HG03432 (cell line): ENCODE data around the gene CENPS.
"Not testable (repeated sequence)": the region's sequence is repeated elsewhere in the genome, so short reads cannot be mapped to it uniquely, and the experiment has no call there.

ENCODE experiments used
- ATAC-seq: cut with Tn5 transposase; IDR thresholded peaks from one replicate; pipeline ENCODE4 v1.9.1; 2021; ENCODE audit warnings: mild to moderate bottlenecking, moderate library complexity; ENCODE audit not compliant: unreplicated experiment

The CENPS gene

GRCh38 chr1:10430216-10431069 lies at the start of gene CENPS:
TSS of gene CENPS (plus strand) at chr1:10430433. CDS start at chr1:10430518, 85 bp downstream.
- peak; percentile 87 for ATAC-seq

GRCh38 chr1:10380594-10381275 lies 49.5 kb upstream of the CENPS start:
- ATAC-seq = no peak

DNA sequence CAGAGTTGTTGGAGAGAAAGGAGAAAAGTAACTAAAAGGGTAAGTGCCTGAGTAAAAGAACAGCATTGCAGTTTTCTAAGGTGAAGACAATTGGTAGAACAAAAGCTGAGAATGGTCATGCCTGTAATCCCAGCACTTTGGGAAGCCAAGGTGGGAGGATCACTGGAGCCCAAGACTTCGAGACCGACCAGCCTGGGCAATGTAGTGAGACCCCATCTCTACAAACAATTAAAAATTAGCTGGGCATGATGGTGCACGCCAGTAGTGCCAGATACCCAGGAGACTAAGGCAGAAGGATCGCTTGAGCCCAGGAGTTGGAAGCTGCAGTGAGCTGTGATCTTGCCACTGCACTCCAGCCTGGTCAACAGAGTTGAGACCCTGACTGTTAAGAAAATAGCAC lies 46.6 kb upstream of the CENPS start:
- no peak for ATAC-seq

- no peak for ATAC-seq
These were observed 46.0 kb upstream of the CENPS start for GRCh38 chr1:10384219-10384618.

GRCh38 chr1:10386761-10387676 lies 43.2 kb upstream of the CENPS start:
- no peak for ATAC-seq

DNA sequence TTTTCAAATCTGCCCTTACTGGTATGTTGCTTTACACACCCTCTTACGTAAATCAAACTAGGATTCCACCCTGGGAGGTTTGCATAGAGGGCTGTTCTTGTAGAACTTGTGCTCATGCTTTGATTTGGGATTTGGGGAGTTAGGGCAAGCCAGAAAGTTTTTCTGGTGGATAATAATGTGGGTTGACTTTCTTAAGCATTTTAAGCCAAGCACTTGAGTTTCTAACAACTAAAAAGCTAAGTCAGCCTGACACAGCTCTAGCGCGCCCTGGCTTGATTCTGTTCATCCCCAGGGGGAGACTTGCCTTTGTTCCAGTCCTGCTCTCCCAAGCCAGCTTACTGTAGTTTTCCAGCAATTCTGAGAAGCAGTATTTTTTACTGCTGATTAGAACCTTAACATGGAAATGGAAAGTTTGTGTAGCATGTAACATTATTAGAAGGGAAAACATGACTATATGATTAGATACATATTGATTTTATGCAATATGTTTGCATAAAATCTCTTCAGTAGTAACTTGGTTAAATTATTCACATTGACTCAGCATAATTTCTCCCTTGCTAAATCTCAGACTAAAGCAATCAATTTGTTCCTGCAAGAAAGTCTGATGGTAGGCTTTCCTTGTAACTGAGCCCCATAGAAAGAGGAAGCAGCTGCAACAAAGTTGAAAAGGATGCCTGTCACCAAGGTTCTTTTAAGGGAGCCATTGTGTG lies 42.4 kb upstream of the CENPS start:
- no peak for ATAC-seq

GRCh38 chr1:10388387-10388715 lies 41.9 kb upstream of the CENPS start:
- no peak for ATAC-seq

DNA sequence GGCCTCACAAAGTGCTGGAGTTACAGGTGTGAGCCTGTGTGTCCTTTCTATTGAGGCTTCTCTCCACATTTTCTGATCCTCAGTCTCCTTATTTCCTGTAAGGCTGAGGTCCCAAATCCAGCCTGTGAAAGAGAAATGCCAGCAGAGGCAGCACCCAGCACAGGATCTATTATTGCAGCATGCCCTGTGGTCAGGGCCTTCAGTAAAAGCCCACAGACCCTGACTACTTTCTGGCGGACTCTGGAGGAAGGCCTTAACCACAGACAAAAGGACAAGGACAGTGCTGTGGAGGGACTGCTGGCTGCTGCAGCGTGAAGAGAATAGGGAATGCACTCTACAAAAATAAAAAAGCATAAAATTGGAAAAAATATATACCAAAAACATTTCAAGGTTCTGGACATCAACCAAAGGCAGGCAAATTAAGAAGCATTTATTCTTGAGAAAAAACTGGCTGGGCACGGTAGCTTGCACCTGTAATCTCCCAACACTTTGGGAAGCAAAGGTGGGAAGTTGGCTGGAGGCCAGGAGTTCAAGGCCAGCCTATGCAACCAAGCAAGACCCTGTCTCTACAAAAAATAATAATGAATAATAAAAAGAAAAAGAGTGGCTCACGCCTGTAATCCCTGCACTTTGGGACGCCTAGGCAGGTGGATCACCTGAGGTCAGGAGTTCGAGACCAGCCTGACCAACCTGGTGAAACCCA lies 40.8 kb upstream of the CENPS start:
- ATAC-seq = no peak

- no peak for ATAC-seq
These were observed 33.4 kb upstream of the CENPS start for GRCh38 chr1:10396870-10397269.

DNA sequence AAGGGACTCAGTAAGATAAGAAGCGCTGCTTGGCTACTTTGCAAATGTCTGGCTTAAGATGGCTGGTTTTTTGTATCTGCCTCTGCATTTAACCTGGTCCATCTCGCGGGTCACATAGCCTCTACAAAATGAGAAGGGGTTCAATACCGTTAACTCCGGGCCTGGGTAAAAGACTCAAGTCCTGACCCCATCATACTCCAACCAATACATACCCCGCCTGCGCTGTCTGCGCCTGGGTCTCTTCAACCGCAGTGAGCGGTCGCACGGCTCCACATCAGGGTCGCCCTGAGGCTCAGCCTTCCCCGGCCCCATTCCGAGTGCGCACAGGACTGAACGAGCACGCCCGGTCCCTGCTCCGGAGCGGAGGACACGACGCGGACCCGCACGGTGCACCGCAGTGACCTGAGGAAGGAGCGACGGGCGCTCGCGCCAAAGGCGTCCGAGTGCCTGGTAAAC lies 31.9 kb upstream of the CENPS start:
- ATAC-seq = no peak

DNA sequence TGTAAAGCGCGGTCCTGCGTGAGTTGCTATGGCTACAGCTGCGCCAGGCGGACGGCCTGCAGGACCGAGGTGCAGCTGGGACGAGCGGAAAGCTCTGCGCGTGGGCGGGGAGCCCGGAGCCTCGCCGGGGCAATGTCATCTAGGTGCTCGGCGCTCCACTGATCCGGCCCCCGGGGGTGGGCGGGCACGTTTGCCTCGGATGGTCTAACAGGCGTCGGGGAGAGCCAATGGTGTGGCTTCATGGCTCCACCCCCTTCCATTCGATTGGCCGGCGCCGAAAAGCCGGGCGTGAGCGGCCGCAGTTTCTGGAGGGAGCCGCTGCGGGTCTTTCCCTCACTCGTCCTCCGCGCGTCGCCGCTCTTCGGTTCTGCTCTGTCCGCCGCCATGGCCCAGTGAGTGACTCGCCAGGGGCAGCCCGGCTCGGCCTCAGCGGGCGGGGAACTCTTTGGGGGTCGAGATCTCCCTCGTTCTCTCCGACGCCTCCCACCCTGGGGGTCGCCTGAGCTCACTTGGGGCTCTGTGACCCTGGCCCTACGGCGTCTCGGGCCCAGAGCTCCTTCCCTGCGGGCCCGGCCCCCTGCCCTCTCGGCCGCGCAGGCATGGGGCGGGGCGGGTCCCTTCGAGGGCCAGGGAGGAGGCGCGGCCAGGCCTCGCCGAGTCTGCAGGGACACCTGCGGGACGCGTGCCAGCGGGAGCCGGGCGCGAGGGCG lies 31.3 kb upstream of the CENPS start, which contains the start of gene PGD:
PGD (plus strand) TSS at position 331 of the 710 bp plus-strand sequence; CDS start at position 385, 54 bp downstream.
- ATAC-seq = peak; percentile 95

GRCh38 chr1:10399444-10399941 lies 30.7 kb upstream of the CENPS start:
- no peak for ATAC-seq

GRCh38 chr1:10400013-10400412 lies 30.2 kb upstream of the CENPS start:
- ATAC-seq = no peak

DNA sequence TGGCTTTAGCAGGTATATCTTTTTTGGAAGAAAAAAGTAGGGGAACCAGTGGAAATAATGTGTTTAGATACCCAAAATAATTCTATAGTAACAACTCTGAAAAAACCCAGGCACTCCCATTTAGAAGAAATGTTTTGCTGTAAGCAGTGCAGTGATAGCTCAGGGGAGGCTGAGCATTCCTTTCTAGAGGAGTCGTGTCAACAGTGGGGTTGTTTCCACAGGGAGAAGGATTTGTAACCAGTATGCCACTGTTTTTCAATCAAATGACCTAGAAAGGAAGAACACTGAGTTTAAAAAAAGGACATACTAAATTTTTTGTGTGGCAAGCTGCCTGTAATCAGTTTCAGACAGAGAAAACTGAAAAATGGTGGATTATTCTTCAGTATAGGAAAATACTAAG lies 29.0 kb upstream of the CENPS start:
- ATAC-seq = no peak

DNA sequence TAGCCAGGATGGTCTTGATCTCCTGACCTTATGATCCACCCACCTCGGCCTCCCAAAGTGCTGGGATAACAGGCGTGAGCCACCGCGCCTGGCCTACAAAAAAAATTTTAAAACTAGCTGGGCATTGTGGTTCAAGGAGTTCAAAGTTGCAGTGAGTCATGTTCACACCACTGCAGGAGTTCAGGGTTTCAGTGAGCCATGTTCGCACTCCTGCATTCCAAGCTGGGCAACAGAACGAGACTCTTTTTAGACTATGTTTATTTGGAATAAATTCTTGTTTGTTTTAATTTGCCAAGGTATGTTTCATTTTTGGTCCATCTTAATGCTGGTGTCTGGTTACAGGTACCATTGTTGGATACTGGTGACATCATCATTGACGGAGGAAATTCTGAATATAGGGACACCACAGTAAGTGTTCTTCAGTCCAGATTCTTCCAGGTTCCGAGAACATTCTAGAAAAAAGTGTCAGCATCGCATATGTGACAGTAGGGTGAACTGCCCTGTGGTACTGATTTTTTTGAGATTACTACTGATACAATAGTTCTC lies 27.4 kb upstream of the CENPS start:
- no peak for ATAC-seq

DNA sequence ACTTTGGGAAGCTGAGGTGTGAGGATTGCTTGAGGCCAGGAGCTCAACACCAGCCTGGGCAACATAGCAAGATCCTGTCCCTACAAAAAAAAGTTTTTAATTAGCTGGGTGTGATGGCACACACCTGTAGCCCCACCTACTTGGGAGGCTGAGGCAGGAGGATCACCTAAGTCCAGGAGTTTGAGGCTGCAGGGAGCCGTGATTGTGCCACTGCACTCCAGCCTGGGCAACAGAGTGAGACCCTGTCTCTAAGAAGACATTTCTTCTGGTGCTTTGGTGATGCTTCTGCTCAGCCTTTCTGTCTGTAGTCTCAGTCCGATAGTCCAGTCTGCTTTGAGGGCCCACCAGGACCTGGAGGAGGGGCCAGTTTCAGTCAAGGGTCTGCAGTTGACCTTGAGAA lies 23.0 kb upstream of the CENPS start:
- no peak for ATAC-seq

GRCh38 chr1:10415211-10415930 lies 14.9 kb upstream of the CENPS start:
- no peak for ATAC-seq

GRCh38 chr1:10415967-10416366 lies 14.3 kb upstream of the CENPS start:
- ATAC-seq = not testable (repeated sequence)
